ENCODE results near the gene MGAM2.

DNA sequence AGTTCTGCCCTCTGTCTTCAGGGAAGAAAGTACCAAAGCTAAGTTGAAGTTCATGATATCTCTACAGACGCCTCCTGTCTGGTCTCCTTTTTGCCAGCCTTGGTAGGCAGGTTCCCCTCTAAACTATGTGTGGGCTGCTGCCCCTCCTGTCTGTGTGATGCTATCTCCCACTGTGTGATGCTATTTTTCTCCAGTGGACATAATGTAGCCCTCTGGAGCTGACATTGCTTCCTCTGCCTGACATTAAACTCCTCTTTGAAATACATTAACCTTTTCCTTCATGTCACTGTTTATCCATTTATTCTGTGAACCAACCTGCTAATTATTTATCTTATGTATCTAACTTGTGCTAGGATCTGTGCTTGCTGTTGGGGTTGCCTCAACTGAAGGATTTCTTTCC is 146.4 kb downstream of the MGAM2 start, which contains the start of gene PRSS58:
- TF ChIP-seq, protein P1, sequence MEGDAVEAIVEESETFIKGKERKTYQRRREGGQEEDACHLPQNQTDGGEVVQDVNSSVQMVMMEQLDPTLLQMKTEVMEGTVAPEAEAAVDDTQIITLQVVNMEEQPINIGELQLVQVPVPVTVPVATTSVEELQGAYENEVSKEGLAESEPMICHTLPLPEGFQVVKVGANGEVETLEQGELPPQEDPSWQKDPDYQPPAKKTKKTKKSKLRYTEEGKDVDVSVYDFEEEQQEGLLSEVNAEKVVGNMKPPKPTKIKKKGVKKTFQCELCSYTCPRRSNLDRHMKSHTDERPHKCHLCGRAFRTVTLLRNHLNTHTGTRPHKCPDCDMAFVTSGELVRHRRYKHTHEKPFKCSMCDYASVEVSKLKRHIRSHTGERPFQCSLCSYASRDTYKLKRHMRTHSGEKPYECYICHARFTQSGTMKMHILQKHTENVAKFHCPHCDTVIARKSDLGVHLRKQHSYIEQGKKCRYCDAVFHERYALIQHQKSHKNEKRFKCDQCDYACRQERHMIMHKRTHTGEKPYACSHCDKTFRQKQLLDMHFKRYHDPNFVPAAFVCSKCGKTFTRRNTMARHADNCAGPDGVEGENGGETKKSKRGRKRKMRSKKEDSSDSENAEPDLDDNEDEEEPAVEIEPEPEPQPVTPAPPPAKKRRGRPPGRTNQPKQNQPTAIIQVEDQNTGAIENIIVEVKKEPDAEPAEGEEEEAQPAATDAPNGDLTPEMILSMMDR (conservative IDR thresholded peaks at IDR 0.05; ENCODE audit: low read length): no peak
- TF ChIP-seq EZH2phosphoT487 (IDR thresholded peaks at IDR 0.05; ENCODE audit: borderline replicate concordance, low read depth, low read length): no peak
